Putamen (tissue), 1 donor: ENCODE data around the gene CFAP68.

Experiments
- DNase-seq: peaks from one replicate; pipeline ENCODE4 v3.0.0-alpha.2; 2016; ENCODE audit warnings: low spot score

The CFAP68 gene, protein sequence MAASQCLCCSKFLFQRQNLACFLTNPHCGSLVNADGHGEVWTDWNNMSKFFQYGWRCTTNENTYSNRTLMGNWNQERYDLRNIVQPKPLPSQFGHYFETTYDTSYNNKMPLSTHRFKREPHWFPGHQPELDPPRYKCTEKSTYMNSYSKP

DNA sequence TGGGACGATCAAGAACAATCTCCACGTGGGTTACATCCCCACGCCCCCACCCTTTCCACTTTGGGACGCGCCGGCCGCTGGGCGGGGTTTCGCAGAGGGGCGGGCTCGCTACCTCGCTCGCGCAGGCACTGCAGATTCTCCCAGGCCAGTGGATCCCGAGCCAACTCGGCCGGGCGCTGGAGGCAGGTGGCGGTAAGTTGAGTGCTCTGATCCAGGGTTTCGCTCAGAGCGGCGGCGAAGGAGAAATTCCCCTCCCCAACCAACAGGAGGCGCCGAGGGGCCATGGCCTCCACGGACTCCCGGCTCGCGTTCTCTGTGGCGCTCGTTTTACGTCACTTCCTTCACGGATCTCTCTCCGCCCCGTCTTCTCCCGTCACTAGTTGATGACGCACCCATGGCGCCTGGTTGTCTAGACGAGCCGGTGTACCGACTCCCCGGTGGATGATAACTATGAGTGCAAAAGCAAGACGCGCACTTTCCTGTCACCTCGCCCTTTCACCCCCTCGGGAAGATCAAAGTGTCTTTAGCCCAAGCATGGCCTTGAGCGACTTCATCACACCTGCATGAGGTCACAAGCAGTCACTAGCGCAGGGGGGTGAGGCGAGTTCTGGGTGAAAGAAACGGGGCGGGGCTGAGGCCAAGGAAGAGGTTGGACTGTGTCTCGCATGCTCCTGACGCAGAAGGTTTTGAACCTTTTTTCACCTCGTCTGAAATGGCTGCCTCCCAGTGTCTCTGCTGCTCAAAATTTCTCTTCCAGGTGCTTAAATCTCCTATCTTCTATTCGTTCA, at the start of gene CFAP68, which contains the start of gene FDXACB1:
Gene CFAP68 (plus strand): TSS at position 693 of the 788 bp plus-strand sequence. CDS start 20 bp downstream, at position 713.
Gene FDXACB1 (minus strand): TSS at position 317 of the 788 bp plus-strand sequence. CDS start 33 bp downstream, at position 284.
- peak; percentile 97 for DNase-seq

DNA sequence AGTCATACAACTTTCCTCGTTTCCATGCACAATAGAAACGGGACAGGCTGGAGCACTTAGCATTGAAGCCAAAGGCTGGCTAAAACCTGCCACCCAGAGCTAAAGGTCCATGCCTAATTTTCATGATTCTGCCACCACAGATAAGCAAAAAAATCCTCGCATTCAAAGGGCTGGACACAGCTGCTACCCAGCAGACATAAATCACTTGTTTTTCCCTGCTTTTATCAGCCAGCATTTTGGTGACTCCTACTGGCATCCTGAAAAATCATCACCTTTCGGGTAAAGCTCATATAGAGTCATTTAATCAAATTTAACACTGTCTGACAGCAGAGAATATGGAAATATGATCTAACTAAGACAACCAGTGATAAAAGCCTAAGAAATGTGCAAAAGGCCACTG, 45.8 kb upstream of the CFAP68 start:
- DNase-seq, result no peak

DNA sequence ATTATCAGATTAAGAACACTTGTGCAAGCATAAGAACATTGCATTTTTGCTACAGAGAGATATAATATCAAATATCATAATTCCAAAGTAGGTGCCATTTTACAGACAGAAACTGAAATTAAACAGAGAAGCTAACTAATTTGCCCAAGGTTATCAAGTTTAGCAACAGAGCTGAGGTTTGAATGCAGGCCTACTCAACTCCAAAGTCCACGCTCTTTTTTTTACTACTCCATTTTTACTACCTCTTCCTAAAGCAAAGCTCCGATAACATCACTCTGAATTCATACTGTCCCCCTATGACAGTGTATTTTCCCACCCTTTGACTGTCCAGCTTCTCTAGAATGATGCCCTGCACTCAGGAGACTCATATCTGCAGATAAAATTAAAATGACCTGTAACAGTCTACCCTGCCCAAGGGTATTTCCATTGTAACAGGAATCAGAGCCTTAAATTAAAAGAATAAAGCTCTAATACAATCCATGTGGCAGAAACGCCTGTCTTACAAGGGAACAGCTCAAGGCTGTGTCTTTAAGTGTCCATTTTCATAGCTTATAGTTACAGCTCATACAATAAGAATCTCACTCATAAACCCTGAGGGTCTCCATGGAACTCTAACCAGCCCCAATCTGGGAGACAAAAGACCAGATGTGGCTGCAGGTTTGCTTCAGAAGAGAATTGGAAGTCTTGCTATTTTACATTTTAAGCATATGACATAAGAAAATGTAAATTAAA, 44.7 kb upstream of the CFAP68 start:
- DNase-seq, result no peak

DNA sequence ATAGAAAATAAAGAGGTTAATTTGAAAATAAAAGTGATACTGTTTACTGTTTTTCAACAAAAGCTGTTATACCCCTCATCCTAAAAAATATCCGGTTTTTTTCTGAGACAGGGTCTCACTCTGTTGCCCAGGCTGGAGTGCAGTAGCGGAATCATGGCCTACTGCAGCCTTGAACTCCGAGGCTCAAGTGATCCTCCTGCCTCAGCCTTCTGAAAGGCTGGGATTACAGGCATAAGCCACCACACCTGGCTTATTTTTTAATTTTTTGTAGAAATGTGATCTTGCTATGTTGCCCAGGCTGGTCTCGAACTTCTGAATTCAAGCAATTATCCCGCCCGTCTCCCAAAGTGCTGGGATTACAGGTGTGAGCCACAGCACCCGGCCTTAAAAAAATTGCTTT, 43.7 kb upstream of the CFAP68 start:
- no peak for DNase-seq

DNA sequence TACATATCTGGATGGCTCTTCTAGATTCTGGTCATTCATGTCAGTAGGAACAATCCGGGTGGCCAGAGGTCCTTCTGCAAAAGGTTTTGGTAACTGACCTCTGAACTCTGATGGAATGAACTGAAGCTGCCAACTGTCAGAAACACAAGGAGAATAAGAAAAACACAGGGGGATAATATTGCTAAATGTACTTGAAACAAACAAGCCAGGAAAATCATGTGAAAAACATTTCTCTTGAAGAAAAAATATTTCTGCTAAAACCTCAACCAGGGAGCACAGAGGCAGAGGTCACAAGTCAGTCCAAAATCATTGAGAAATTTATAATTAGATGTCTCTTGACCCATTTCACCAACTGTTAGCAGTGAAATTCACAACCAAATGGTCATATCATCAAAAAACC, 43.2 kb upstream of the CFAP68 start:
- DNase-seq, result no peak

DNA sequence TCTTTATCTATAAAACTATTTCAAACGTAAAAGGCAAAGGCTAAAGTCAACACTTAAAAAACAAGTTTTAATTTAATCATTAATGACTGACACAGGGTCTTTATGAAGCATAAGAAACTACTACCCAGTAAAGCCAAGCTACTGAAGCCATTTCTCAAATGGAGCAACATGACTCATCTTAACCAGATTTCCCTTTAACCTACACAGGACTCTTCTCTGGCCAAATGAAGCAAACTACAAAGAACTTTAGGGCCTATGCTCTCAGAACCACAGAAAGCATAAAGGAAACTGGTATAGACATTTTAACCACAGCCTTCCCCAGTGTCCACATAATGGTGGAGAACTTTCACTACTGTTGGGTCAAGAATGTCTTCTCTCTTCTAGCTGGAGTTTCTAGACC, 42.6 kb upstream of the CFAP68 start:
- DNase-seq, result no peak

DNA sequence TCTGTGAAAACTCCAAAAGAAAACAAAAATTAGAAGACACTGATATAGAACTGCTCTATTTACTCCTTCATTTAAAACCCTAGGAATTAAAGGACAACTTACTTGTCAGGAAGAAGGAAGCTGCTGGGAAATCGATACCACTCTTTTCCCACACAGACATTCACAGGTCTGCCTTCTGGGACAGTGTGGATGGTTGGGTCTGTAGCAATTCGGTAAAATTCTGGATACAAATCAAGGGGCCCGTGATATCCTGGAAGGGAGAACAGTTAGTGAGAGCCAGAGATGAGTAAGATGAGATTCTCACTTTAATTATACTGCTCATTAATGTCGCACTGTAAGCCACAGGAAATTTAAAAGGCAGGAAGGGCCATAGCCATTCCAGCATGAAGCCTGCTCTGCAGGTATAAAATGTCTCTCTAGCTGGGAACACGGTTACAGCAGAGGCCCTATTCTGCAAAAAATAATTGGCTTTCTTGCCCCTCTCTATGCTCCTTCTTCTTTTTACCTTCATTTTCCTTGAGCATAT, 41.9 kb upstream of the CFAP68 start:
- no peak for DNase-seq

DNA sequence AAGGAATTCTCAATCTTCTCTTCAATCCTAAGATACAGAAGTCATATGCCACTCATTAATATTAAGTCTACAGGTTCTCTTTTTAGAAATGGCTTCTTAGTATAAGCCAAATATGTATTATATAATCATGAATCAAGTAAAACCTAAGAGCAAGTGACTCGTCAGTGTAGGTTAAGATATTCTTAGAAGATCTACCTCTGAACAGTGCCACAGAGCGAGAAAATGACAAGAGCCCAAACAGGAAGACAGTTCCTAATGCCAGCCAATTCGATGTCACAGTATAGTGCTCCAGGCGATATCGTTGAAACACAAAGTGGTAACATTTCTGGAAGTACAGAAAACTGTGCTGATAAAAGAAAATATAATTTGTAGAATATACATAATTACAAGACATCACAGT, 41.3 kb upstream of the CFAP68 start:
- DNase-seq, result peak; percentile 53

DNA sequence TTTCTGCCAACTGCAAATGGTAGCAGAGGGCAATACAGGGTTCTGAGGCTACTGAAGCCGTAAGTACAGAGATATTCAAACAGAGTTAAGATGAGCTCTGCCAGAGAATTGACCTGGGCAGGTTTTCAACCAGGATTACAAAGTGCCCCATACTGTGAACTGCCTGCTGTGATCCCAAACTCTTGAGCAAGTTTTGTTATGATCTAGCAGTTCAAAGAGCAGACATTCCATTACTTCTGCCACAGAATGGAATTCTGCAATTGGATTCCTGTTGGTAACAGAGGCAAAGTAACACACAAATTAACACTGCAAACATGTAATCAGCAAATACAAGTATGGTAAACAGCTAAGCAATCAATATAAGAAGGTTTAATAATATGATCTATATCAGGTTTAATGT, 39.2 kb upstream of the CFAP68 start:
- DNase-seq, result no peak

DNA sequence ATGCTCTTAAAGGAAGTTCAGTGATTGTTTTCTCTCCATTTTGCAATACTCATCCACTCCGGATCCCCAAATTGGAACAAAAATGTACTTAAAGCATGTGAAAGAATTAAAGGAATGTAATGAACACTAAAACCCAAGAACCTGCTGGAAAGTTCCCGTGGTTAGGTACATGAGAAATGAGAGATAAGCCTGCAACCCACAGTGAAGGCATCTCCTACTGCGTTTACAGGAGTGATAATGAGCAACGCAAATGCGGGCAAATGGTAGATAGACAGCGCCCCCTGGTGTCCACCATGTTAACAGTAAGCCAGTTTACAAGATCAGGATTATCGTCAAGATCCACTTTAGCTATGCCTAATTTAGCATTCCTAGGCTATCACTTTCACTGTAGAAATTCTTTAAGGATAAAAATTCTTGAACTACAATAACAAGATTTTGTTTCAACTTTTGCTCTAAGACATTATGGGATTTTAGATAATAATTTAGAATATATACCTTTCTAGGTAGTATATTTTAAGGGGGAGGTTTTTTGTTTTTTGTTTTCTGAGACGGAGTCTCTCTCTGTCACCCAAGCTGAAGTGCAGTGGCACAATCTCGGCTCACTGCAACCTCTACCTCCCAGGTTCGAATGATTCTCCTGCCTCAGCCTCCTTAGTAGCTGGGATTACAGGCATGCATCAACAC, 37.8 kb upstream of the CFAP68 start:
- DNase-seq, result peak; percentile 87

DNA sequence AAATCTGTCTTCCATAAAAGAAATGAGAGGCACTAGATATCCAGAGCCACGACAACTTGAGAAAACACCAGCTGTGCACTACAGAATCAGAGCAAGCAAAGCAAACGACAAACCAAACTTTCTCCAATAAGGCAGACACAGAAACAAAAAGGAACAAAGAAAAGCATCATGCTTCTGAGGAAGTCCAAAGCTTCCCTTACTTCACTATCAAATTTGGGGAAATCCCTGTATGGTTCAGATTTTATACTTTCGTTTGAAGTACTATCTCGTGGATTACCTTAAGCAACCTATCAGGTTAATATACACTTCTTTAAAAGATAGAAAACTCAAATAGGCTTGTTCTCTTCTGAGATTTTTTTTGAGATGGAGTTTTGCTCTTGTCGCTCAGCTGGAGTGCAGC, 35.7 kb upstream of the CFAP68 start:
- DNase-seq, result no peak

DNA sequence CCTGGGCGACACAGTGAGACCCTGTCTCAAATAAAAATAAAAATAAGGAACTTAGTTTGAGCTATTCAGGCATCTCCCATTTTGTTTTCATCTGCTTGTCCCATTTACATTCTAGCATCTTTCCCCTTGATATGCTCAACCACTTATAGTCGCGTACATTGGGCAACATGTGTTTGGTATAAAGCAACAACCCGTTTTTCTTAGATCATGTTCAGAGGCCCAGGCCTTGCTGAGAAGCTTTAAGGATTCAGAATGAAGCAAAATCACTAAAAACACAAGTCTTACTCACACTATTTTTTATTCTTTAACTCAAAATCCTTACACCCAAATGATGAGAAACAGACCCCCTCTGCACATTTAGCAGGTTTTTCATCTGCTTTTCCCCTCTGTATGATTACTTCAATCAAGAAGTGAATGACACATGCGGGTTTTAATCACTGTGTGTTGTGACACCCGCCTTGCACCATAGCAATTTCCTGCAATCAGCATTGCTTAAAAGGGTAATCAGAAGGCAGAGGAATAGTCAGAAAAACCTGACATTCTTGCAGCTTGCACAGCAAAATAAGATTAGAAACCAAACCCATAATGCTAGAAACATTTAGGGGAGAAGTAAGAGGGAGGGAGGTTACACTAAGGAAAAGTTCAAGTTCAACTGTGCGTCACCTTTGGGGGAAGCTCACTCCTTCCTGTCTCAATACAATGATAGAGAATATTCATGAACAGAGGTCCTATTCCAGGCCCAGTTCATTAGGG, 33.9 kb upstream of the CFAP68 start:
- peak; percentile 78 for DNase-seq

DNA sequence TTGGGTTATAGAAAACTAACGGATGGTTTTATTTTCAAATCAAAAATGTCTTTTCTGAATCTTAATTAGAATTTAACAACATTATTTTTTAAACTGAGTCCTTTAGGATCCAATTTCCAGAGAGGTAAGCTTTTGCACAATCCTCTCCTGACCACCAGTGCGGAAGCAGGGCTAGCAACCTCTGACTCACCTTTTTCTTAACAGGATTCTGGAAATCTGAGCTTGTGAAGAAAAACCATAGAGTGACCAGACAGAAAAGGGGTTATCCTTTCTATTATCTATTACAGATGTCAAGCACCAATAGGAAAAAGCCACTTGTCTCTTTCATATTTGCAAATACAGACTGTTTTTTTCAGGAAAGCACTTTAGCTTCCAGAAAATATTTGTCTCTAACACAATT, 33.3 kb upstream of the CFAP68 start:
- DNase-seq, result no peak

DNA sequence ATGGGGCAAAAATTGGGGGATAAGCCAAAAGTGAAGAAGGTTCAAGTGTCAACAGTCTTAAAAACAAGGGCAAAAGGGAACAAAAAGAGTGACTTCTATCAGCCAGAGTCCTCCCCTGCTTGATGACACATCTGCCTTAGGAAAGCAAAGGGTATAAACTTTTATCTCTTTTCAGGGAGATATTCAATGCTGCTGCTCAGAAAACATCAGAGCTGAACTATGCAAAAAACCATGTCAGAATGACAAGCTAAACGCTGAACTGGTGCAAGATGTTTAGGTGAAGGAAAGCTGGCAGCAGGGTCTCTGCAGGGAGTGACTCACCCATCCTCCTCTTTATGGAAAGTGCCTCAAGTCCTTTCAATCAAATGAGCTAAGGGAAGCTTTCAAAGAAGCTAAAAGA, 32.7 kb upstream of the CFAP68 start:
- DNase-seq, result peak; percentile 85

DNA sequence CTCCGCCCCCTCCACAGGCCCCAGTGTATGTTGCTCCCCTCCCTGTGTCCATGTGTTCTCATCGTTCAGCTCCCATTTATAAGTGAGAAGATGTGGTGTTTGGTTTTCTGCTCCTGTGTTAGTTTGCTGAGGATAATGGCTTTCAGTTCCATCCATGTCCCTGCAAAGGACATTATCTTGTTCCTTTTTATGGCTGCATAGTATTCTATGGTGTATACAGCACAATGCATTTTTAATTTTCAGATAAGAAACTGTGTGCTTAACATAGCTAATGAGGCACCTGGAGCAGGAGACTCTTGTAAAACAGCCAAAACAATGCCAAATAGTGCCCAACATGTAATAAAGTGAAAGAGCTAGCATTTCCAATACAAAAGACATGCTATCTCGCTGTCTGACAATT, 29.7 kb upstream of the CFAP68 start:
- no peak for DNase-seq

DNA sequence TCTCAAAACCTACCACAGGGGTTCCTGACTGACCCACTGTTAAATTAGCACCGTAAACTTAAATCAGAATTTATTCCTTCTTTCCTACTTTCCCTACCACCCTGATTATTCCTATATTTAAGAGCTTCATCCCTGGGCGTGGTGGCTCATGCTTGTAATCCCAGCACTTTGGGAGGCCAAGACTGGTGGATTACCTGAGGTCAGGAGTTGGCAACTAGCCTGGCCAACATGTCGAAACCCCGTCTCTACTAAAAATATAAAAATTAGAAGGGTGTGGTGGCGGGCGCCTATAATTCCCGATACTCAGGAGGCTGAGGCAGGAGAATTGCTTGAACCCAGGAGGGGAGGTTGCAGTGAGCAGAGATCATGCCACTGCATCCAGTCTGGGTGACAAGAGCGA, 28.3 kb upstream of the CFAP68 start:
- DNase-seq, result no peak

DNA sequence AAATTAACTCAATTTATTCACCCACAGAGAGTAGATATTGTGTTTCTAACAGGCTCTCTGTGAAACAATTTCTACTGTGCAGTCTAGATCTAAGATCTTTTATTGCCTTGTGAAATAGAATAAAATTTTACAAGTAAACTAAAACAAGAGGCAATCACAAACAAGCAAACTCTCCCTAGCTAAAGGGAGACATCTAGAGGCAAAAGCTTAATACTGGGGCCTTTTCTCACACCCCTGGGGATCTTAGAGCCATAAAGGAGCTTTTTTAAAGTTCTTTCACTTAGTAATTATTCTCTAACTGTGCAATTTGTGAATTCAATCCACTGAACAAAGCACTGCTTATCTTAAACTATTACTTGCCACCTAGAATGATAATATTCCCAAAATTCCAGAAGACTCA, 27.7 kb upstream of the CFAP68 start:
- no peak for DNase-seq

DNA sequence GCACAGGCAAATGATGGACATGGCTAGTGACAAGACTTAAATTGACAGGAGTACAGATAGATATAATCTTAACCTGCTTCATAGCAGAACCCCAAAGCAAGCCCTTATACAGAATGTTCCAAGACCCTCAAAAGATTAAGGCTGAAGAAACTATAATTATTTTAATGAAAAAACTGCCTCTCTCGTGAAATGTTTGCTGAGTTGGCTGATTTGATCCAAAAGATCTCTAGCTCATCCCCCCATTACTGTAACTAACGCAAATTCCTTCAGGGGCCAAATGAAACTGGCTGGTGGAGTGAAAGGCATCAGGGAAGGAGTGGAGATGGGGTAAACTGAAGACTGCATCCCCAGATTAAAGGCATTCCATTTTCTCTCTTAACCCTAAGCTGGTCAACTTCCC, 27.2 kb upstream of the CFAP68 start:
- DNase-seq, result no peak

DNA sequence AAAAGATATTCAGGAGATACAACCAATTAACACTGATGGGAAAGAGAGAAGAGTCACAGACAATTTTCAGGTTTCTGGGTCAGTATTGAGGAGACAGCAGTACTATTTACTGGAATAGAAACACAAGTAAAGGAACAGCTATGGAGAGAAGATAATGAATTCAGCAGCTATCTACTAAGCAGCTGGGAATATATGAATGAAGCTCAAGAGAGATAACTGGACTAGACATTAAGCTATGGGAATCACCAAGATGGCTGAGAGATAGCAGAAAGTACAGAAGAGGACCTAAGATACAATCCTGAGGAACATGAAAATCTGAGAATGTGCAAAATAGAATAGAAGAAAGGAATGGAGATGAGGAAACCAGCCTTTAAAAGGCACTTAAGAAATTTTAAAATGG, 23.8 kb upstream of the CFAP68 start:
- DNase-seq, result no peak

DNA sequence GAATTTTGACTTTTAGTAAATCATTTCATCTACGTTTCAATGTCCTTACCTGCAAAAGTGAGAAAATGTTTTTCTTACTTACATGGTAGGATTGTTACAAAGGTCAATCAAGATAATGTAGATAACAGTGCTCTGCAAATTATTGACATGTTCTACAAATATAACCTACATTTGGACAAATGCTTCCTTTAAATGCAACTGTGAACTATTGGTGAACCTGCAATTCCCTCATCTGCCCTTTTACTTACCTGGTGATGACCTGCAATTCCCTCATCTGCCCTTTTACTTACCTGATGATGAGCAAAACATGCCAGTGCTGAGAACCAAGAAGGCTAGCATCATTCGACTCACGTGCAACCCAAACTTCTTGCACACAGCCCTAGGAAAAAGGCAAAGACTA, 19.1 kb upstream of the CFAP68 start:
- no peak for DNase-seq

DNA sequence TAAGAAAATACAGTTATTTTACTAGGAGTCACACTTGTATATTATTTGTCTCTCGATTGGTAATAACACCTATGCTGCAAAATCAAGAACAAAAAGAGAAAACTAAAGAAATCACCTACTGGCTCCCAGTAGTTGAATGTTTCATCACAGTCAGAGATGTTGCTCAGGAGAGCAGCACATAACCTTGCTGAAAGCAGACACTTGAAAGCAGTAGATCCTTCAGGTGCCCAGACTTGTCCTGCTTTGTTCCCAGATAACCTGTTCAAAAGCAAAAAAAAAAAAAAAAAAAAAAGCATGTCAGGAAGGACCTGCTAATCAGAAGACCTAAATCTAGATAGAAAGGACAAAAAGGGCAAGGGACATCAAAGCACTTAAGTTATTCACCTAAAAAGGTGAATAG, 9.2 kb upstream of the CFAP68 start:
- DNase-seq, result no peak

DNA sequence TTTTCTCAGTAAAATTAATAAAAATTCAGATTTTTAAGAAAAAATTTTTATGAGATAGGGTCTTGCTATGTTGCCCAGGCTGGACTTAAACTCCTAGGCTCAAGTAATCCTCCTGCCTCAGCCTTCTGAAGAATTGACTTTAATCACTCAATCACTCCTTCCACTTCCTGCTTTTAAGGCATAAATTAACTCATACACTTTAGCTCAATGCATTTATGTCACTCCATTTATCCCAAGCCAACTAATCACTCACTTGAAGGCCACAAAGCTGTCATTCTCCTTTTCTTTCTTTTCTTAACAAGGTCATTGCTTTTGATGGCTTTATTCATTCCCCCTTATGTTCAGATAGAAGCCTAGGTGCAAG, 8.8 kb upstream of the CFAP68 start:
- no peak for DNase-seq
